ENCODE results near the gene KSR2.

KSR2 gene

DNA sequence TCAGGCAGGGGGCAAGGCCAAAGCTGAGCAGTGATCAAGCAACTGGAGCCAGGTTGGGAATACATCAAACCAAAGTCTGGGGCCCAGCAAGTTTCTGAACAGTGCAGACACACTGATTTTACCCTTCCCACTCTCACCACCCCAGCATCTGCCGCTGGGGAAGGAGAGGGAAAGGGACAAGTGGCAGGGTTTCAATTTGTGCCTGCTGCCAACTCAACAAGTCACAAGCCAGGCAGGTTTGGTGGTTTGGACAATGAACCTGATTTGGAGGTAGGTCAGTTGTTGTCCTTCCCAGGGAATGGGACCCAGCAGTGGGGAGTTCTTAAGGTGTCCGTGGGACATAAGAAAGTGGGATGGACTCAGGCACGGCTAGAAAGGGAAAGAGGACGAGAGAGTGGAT lies 455.4 kb downstream of the KSR2 start:
- Histone ChIP-seq H3F3A (ENCODE audit: insufficient read depth, low read length) (no peaks in the 10 kb centered on the region), H3K4me1 (ENCODE audit: insufficient read depth, low read length, severe bottlenecking) (no peaks in the 10 kb centered on the region), H3K9me3 (ENCODE audit: low read length) (no peaks in the 10 kb centered on the region), H3K27ac (ENCODE audit: low read depth, low read length, poor library complexity, severe bottlenecking) (no peak overlapping the region), H3K9ac (ENCODE audit: low read length) (no peak overlapping the region), H3K9me2 (ENCODE audit: low read depth, low read length) (no peaks in the 10 kb centered on the region), H3K4me2 (ENCODE audit: low read length) (no peak overlapping the region), H4K20me1 (ENCODE audit: insufficient read depth, low read length) (no peaks in the 10 kb centered on the region), H2AFZ (ENCODE audit: low read length) (no peak overlapping the region), H3K27me3 (ENCODE audit: insufficient read depth, low read length) (no peaks in the 10 kb centered on the region; the same call in 1 of the 2 replicates), H3K79me2 (ENCODE audit: insufficient read depth, low read length) (no peaks in the 10 kb centered on the region), H3K36me3 (ENCODE audit: insufficient read depth, low read length) (no peaks in the 10 kb centered on the region), H3K4me3 (ENCODE audit: low read depth, low read length, poor library complexity, severe bottlenecking) (no peak overlapping the region)
- TF ChIP-seq, protein P1, sequence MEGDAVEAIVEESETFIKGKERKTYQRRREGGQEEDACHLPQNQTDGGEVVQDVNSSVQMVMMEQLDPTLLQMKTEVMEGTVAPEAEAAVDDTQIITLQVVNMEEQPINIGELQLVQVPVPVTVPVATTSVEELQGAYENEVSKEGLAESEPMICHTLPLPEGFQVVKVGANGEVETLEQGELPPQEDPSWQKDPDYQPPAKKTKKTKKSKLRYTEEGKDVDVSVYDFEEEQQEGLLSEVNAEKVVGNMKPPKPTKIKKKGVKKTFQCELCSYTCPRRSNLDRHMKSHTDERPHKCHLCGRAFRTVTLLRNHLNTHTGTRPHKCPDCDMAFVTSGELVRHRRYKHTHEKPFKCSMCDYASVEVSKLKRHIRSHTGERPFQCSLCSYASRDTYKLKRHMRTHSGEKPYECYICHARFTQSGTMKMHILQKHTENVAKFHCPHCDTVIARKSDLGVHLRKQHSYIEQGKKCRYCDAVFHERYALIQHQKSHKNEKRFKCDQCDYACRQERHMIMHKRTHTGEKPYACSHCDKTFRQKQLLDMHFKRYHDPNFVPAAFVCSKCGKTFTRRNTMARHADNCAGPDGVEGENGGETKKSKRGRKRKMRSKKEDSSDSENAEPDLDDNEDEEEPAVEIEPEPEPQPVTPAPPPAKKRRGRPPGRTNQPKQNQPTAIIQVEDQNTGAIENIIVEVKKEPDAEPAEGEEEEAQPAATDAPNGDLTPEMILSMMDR (IDR thresholded peaks at IDR 0.05; ENCODE audit: low read length): no peak
- TF ChIP-seq EZH2 (IDR thresholded peaks at IDR 0.05; ENCODE audit: borderline replicate concordance, low read length): no peak

DNA sequence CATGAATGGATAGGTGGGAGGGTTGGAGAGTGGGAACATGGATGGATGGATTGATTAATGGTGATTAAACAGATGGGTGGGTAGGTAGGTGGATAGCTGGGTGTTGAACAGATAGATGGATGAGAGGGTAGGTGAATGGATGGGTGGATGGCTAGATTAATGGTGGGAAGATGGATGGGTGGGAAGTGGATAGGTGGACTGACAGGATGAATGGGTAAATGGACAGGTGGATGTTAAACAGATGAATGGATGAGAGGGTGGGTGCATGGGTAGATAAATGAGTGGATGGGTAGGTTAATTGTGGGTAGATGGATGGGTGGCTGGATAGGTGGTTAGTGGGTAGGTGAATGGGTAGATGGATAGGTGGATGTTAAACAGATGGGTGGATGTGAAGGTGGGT lies 460.3 kb downstream of the KSR2 start:
- Histone ChIP-seq H3K27ac (ENCODE audit: low read depth, low read length, poor library complexity, severe bottlenecking) (no peak overlapping the region), H3K4me1 (ENCODE audit: insufficient read depth, low read length, severe bottlenecking) (no peaks in the 10 kb centered on the region), H3K79me2 (ENCODE audit: insufficient read depth, low read length) (no peaks in the 10 kb centered on the region), H3K4me3 (ENCODE audit: low read depth, low read length, poor library complexity, severe bottlenecking) (no peak overlapping the region), H3K4me2 (ENCODE audit: low read length) (no peak overlapping the region), H3K9me3 (ENCODE audit: low read length) (no peaks in the 10 kb centered on the region), H3K9ac (ENCODE audit: low read length) (no peak overlapping the region), H3F3A (ENCODE audit: insufficient read depth, low read length) (no peaks in the 10 kb centered on the region), H3K27me3 (ENCODE audit: insufficient read depth, low read length) (no peaks in the 10 kb centered on the region; the same call in 1 of the 2 replicates), H3K9me2 (ENCODE audit: low read depth, low read length) (no peaks in the 10 kb centered on the region), H4K20me1 (ENCODE audit: insufficient read depth, low read length) (no peaks in the 10 kb centered on the region), H2AFZ (ENCODE audit: low read length) (no peak overlapping the region), H3K36me3 (ENCODE audit: insufficient read depth, low read length) (no peaks in the 10 kb centered on the region)
- TF ChIP-seq EZH2 (IDR thresholded peaks at IDR 0.05; ENCODE audit: borderline replicate concordance, low read length): no peak
- TF ChIP-seq, protein P1 (IDR thresholded peaks at IDR 0.05; ENCODE audit: low read length): no peak

DNA sequence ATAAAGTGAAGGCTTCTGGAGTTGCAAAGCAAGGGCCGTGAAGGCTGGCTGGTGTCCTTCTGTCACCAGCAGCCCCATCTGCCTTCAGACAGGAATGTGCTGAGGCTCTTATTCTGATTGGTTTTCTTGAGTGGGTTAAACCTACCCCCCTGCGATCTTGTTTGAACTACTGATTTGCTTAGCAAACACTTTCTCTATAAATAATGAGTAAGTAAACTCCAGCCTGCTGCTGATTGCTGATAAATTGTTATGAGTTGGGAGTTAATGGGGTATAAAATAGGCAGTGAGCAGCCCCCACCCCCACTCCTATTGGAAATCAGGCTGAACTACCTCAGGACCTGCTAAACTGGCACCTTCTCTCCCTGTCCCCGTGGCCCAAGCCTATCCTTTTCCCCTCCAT lies 461.2 kb downstream of the KSR2 start:
- Histone ChIP-seq H3K4me1 (ENCODE audit: insufficient read depth, low read length, severe bottlenecking) (no peaks in the 10 kb centered on the region), H3F3A (ENCODE audit: insufficient read depth, low read length) (no peaks in the 10 kb centered on the region), H4K20me1 (ENCODE audit: insufficient read depth, low read length) (no peaks in the 10 kb centered on the region), H2AFZ (ENCODE audit: low read length) (no peak overlapping the region), H3K27ac (ENCODE audit: low read depth, low read length, poor library complexity, severe bottlenecking) (no peak overlapping the region), H3K4me2 (ENCODE audit: low read length) (no peak overlapping the region), H3K9me2 (ENCODE audit: low read depth, low read length) (no peaks in the 10 kb centered on the region), H3K27me3 (ENCODE audit: insufficient read depth, low read length) (no peaks in the 10 kb centered on the region; the same call in 1 of the 2 replicates), H3K9ac (ENCODE audit: low read length) (no peak overlapping the region), H3K36me3 (ENCODE audit: insufficient read depth, low read length) (no peaks in the 10 kb centered on the region), H3K79me2 (ENCODE audit: insufficient read depth, low read length) (no peaks in the 10 kb centered on the region), H3K9me3 (ENCODE audit: low read length) (no peaks in the 10 kb centered on the region), H3K4me3 (ENCODE audit: low read depth, low read length, poor library complexity, severe bottlenecking) (no peak overlapping the region)
- TF ChIP-seq, protein P1 (IDR thresholded peaks at IDR 0.05; ENCODE audit: low read length): no peak
- no peak for TF ChIP-seq EZH2 (IDR thresholded peaks at IDR 0.05; ENCODE audit: borderline replicate concordance, low read length)
